Measurements from ENCODE around the gene ZNF407.

ZNF407 gene

DNA sequence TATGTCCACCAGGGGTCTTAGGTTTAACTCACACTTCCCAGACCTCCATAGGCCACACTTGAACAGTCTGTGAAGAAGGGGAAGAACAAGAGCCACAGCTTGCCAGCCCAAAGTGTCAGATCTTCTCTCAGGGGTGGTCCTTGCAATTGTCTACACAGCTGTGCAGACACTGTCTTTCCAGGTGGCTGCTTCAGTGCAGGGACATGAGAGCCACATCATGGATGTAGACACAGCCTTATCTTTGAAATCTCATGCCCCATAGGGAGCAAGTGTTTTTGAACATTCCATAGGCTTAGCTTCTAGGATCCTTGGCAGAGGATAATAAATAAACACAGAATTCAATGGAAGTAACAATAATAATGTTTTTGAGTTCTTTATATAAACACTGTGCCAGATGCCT is 6.7 kb downstream of the ZNF407 start:
- H3K79me2 ChIP-seq (ENCODE audit: insufficient read depth, low read length), result peaks cover 79% of the 10 kb centered on the region

DNA sequence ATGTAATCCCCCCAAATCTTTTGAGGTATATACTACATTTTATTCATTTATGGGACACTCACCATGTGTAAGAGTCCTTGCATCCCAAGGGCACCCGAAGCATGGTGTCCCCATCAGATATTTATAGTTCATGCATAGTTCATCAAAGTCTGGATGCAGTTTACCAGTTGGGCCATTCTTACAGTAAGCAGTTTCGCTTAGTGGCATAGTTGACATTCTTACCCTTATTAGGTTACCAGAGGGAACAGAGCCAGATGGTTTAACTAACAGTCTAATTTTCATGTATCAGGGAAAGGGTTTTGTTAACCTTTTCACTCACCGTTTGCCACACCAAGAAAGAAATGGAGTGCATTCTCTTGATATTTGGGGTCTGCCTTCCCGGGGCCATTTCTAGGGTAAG is 7.1 kb downstream of the ZNF407 start:
- Histone ChIP-seq H3K4me2 (ENCODE audit: insufficient read depth, low read length) (no peak overlapping the region), H3K4me1 (ENCODE audit: insufficient read depth, low read length) (peaks cover 2% of the 10 kb centered on the region; the same call in 1 of the 2 replicates), H3K9me3 (ENCODE audit: insufficient read depth, low read length, severe bottlenecking) (no peaks in the 10 kb centered on the region), H3K27me3 (ENCODE audit: insufficient read depth, low read length, poor library complexity) (no peaks in the 10 kb centered on the region), H3K36me3 (ENCODE audit: insufficient read depth, low read length) (no peaks in the 10 kb centered on the region), H4K20me1 (ENCODE audit: insufficient read depth, low read length) (peaks cover 26% of the 10 kb centered on the region), H3K9ac (ENCODE audit: low read depth, low read length) (no peak overlapping the region), H3K79me2 (ENCODE audit: insufficient read depth, low read length) (peaks cover 79% of the 10 kb centered on the region), H3K4me3 (ENCODE audit: low read depth in 1 of 2, low read length in 2 of 2) (no peak overlapping the region), H2AFZ (ENCODE audit: low read depth, low read length) (no peak overlapping the region), H3K27ac (ENCODE audit: low read length) (no peak overlapping the region)
- TF ChIP-seq EZH2 (IDR thresholded peaks at IDR 0.05; ENCODE audit: borderline replicate concordance, low read depth, low read length, severe bottlenecking), result no peak
- TF ChIP-seq, protein P1, sequence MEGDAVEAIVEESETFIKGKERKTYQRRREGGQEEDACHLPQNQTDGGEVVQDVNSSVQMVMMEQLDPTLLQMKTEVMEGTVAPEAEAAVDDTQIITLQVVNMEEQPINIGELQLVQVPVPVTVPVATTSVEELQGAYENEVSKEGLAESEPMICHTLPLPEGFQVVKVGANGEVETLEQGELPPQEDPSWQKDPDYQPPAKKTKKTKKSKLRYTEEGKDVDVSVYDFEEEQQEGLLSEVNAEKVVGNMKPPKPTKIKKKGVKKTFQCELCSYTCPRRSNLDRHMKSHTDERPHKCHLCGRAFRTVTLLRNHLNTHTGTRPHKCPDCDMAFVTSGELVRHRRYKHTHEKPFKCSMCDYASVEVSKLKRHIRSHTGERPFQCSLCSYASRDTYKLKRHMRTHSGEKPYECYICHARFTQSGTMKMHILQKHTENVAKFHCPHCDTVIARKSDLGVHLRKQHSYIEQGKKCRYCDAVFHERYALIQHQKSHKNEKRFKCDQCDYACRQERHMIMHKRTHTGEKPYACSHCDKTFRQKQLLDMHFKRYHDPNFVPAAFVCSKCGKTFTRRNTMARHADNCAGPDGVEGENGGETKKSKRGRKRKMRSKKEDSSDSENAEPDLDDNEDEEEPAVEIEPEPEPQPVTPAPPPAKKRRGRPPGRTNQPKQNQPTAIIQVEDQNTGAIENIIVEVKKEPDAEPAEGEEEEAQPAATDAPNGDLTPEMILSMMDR (IDR thresholded peaks at IDR 0.05; ENCODE audit: borderline replicate concordance, extremely low read depth, low read length, poor library complexity, severe bottlenecking), result no peak
- ATAC-seq (ENCODE audit: insufficient read depth, low read depth), result no peak
- DNase-seq, result no peak

More for the DNA sequence above, 6.7 kb downstream of the ZNF407 start:
- DNase-seq, result no peak
- ATAC-seq (ENCODE audit: insufficient read depth, low read depth), result 0 out of 3 replicates have a peak, but pooled peaks have one; percentile 17
- no peak for TF ChIP-seq EZH2 (IDR thresholded peaks at IDR 0.05; ENCODE audit: borderline replicate concordance, low read depth, low read length, severe bottlenecking)
- TF ChIP-seq, protein P1 (IDR thresholded peaks at IDR 0.05; ENCODE audit: borderline replicate concordance, extremely low read depth, low read length, poor library complexity, severe bottlenecking), result no peak
- H3K4me1 ChIP-seq (ENCODE audit: insufficient read depth, low read length), result peaks cover 5% of the 10 kb centered on the region; the same call in 1 of the 2 replicates
- no peaks in the 10 kb centered on the region for H3K36me3 ChIP-seq (ENCODE audit: insufficient read depth, low read length)
- H4K20me1 ChIP-seq (ENCODE audit: insufficient read depth, low read length), result peaks cover 26% of the 10 kb centered on the region
- H3K9me3 ChIP-seq (ENCODE audit: insufficient read depth, low read length, severe bottlenecking), result no peaks in the 10 kb centered on the region
- H3K27me3 ChIP-seq (ENCODE audit: insufficient read depth, low read length, poor library complexity), result no peaks in the 10 kb centered on the region
- no peak overlapping the region for H3K4me3 ChIP-seq (ENCODE audit: low read depth in 1 of 2, low read length in 2 of 2)
- no peak overlapping the region for H2AFZ ChIP-seq (ENCODE audit: low read depth, low read length)
- no peak overlapping the region for H3K9ac ChIP-seq (ENCODE audit: low read depth, low read length)
- no peak overlapping the region for H3K4me2 ChIP-seq (ENCODE audit: insufficient read depth, low read length)
- no peak overlapping the region for H3K27ac ChIP-seq (ENCODE audit: low read length)

DNA sequence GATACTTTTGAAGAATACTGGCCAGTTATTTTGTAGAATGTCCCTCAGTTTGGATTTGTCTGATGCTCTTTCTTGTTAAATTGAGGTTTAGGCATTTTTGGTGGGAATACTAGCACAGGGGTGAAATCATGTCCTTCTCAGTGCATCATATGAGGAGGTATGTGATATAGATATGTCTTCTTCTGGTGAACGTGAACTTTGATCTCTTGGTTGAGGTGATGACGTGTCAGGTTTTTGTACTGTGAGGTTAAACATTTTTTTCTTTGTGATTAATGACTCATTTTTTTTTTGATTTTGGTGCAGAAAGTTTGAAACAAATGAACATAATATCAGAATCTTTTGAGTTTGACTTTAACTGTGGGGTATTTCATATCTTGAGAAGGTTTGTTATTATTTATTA is 11.0 kb downstream of the ZNF407 start:
- TF ChIP-seq EZH2 (IDR thresholded peaks at IDR 0.05; ENCODE audit: borderline replicate concordance, low read depth, low read length, severe bottlenecking), result no peak
- TF ChIP-seq, protein P1 (IDR thresholded peaks at IDR 0.05; ENCODE audit: borderline replicate concordance, extremely low read depth, low read length, poor library complexity, severe bottlenecking), result no peak

DNA sequence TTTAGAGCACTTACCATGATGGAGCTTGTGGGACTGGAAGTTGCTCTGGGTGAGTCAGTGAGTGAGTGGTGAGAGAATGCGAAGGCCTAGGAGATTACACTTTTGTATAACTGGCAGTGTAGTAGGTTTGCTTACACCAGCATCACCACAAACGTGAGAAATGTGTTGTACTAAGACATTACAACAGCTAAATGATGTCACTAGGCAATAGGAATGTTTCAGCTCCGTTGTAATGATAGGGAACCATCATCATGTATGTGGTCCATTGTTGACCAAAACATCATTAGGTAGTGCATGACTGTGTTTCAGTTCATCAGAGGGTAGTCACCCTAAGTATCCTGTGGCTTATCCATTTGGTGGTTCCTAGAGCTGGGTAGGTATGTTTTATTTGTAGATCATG is 11.9 kb downstream of the ZNF407 start:
- Histone ChIP-seq H3K4me2 (ENCODE audit: insufficient read depth, low read length) (no peak overlapping the region), H2AFZ (ENCODE audit: low read depth, low read length) (no peak overlapping the region), H3K27me3 (ENCODE audit: insufficient read depth, low read length, poor library complexity) (no peaks in the 10 kb centered on the region), H3K27ac (ENCODE audit: low read length) (no peak overlapping the region), H4K20me1 (ENCODE audit: insufficient read depth, low read length) (peaks cover 26% of the 10 kb centered on the region; the same call in 1 of the 2 replicates), H3K9ac (ENCODE audit: low read depth, low read length) (no peak overlapping the region), H3K4me3 (ENCODE audit: low read depth in 1 of 2, low read length in 2 of 2) (no peak overlapping the region), H3K4me1 (ENCODE audit: insufficient read depth, low read length) (no peaks in the 10 kb centered on the region), H3K36me3 (ENCODE audit: insufficient read depth, low read length) (no peaks in the 10 kb centered on the region), H3K79me2 (ENCODE audit: insufficient read depth, low read length) (peaks cover 65% of the 10 kb centered on the region), H3K9me3 (ENCODE audit: insufficient read depth, low read length, severe bottlenecking) (no peaks in the 10 kb centered on the region)
- no peak for DNase-seq
- no peak for ATAC-seq (ENCODE audit: insufficient read depth, low read depth)
- no peak for TF ChIP-seq EZH2 (IDR thresholded peaks at IDR 0.05; ENCODE audit: borderline replicate concordance, low read depth, low read length, severe bottlenecking)
- TF ChIP-seq, protein P1 (IDR thresholded peaks at IDR 0.05; ENCODE audit: borderline replicate concordance, extremely low read depth, low read length, poor library complexity, severe bottlenecking), result no peak

More for the DNA sequence above, 11.0 kb downstream of the ZNF407 start:
- no peak for DNase-seq
- Histone ChIP-seq H3K9ac (ENCODE audit: low read depth, low read length) (no peak overlapping the region), H2AFZ (ENCODE audit: low read depth, low read length) (no peak overlapping the region), H3K4me2 (ENCODE audit: insufficient read depth, low read length) (no peak overlapping the region), H3K9me3 (ENCODE audit: insufficient read depth, low read length, severe bottlenecking) (no peaks in the 10 kb centered on the region), H3K4me1 (ENCODE audit: insufficient read depth, low read length) (no peaks in the 10 kb centered on the region), H4K20me1 (ENCODE audit: insufficient read depth, low read length) (peaks cover 32% of the 10 kb centered on the region), H3K4me3 (ENCODE audit: low read depth in 1 of 2, low read length in 2 of 2) (no peak overlapping the region), H3K27me3 (ENCODE audit: insufficient read depth, low read length, poor library complexity) (no peaks in the 10 kb centered on the region), H3K79me2 (ENCODE audit: insufficient read depth, low read length) (peaks cover 65% of the 10 kb centered on the region), H3K36me3 (ENCODE audit: insufficient read depth, low read length) (no peaks in the 10 kb centered on the region), H3K27ac (ENCODE audit: low read length) (no peak overlapping the region)
- no peak for ATAC-seq (ENCODE audit: insufficient read depth, low read depth)

All from DND-41 (cell line).